ENCODE measurements around the gene GPATCH11. TPM values are rescaled to one million over a fixed set of nuclear protein-coding genes. Genes with fewer than 3 reads are reported as not detected.

The GPATCH11 gene
- total RNA-seq, 1 experiment from 2014 or later = 3.9 TPM

- no peak for DNase-seq (ENCODE audit: low read depth)
- in situ Hi-C loops (cut with HindIII; ENCODE audit: low pct_unique_long_range_greater_than_20kb, low sequenced_read_pairs) = no loop called here
Observed at GRCh38 chr2:37100054-37100453, 15.7 kb downstream of the GPATCH11 start.

DNA sequence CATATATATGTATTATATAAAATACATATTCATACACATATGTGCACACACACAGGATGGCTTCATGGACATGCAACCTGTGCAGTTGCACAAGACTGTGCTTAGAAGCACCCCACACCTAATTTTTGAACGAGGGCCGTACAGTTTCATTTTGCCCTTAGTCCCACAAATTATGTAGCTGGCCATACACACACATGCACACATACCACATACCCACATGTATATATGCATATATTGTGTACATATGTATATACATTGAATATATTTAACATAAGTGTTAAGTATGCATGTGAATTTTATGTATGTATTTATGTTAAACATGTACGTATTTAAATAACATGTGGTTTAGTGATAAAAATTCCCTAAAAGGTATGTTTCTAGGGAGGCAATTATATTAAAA lies 18.3 kb downstream of the GPATCH11 start:
- DNase-seq (ENCODE audit: low read depth) = no peak
- in situ Hi-C loops (cut with HindIII; ENCODE audit: low pct_unique_long_range_greater_than_20kb, low sequenced_read_pairs) = no loop called here

- in situ Hi-C loops (cut with HindIII; ENCODE audit: low pct_unique_long_range_greater_than_20kb, low sequenced_read_pairs) = no loop called here
- no peak for DNase-seq (ENCODE audit: low read depth)
Observed at GRCh38 chr2:37104178-37104577, 19.9 kb downstream of the GPATCH11 start.

- in situ Hi-C loops (cut with HindIII; ENCODE audit: low pct_unique_long_range_greater_than_20kb, low sequenced_read_pairs) = no loop called here
- no peak for DNase-seq (ENCODE audit: low read depth)
Observed at GRCh38 chr2:37105150-37105549, 20.8 kb downstream of the GPATCH11 start.

DNA sequence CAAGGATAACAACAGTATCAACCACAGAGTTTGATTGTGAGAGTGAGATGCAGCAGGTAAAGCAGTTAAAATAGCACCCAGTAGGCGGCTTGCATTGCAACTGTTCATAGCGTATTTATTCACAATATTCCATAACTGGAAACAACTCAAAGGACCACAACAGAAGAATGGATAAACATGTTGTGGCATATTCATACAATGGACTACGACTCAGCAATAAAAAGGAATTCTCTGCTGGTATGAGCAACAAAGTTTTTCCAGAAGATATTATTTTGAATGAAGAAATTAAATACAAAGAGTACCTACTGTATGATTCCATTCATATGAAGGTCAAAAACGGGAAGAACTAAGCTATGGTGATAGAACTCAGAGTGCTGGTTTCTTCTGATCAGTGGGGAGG lies 25.2 kb downstream of the GPATCH11 start:
- in situ Hi-C loops (cut with HindIII; ENCODE audit: low pct_unique_long_range_greater_than_20kb, low sequenced_read_pairs) = no loop called here

DNA sequence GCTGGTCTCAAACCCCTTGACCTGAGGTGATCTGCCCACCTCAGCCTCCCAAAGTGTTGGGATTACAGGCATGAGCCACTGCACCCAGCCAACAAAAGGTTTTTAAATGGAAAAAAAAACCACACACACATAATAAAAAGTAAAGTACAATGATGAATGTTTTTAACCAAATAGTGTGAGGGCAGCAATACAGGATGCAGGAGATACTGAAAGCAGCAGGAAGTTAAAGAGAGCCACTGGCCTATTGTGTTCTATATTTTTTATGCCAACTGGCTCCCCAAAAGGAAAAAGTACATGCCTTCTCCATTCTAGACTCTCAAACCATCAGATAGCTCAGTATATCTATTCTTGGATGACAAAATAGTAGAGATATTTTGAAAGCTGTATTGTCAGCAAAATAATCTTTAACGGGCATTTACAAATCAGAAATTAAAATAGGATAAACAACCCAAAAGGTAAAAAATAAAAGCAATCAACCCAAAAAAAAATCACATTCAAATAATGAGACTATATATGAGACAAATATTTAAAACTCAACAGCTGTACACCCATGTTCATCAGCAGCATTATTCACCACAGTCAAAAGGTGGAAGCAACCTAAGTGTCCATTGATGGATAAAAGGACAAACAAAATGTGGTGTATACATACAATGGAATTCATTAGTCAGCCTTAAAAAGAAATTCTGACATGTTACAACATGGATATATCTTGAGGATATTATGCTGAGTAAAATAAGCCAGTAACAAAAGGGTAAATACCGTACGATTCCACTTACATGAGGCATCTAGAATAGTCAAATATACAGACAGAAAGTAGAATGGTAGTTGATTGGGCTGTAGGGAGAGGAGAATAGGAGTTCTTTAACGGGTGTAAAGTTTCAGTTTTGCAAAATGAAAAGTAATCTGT lies 26.2 kb downstream of the GPATCH11 start:
- in situ Hi-C loops (cut with HindIII; ENCODE audit: low pct_unique_long_range_greater_than_20kb, low sequenced_read_pairs) = no loop called here
- DNase-seq (ENCODE audit: low read depth) = no peak

More for the DNA sequence above, 25.2 kb downstream of the GPATCH11 start:
- DNase-seq (ENCODE audit: low read depth) = no peak

GRCh38 chr2:37111958-37112357 lies 27.6 kb downstream of the GPATCH11 start:
- in situ Hi-C loops (cut with HindIII; ENCODE audit: low pct_unique_long_range_greater_than_20kb, low sequenced_read_pairs) = no loop called here
- DNase-seq (ENCODE audit: low read depth) = no peak

- in situ Hi-C loops (cut with HindIII; ENCODE audit: low pct_unique_long_range_greater_than_20kb, low sequenced_read_pairs) = no loop called here
- DNase-seq (ENCODE audit: low read depth) = no peak
Observed at GRCh38 chr2:37117566-37117965, 33.2 kb downstream of the GPATCH11 start.

GRCh38 chr2:37119157-37119556 lies 34.8 kb downstream of the GPATCH11 start:
- in situ Hi-C loops (cut with HindIII; ENCODE audit: low pct_unique_long_range_greater_than_20kb, low sequenced_read_pairs) = no loop called here
- peak; percentile 13 for DNase-seq (ENCODE audit: low read depth)

DNA sequence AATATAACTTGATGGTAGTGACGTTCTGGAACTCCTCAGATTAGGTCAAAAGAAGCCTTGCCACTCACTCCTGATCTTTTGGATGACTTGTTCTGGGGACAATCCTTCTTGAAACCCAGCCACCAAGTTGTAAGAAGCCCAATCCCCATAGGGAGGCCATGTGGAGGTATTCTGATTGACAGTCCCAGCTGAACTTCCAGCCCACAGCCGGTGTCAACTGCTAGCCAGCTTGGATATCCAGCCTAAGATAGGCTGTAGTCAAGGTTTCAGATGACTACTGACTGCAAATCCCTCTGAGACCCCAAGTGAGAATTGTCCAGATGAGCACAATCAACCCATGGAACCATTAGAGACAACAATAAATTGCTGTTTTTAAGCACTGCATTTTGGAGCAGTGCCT lies 41.1 kb downstream of the GPATCH11 start:
- no peak for DNase-seq (ENCODE audit: low read depth)
- in situ Hi-C loops (cut with HindIII; ENCODE audit: low pct_unique_long_range_greater_than_20kb, low sequenced_read_pairs) = no loop called here

GRCh38 chr2:37132914-37133313 lies 48.6 kb downstream of the GPATCH11 start:
- DNase-seq (ENCODE audit: low read depth) = no peak
- in situ Hi-C loops (cut with HindIII; ENCODE audit: low pct_unique_long_range_greater_than_20kb, low sequenced_read_pairs) = no loop called here

DNA sequence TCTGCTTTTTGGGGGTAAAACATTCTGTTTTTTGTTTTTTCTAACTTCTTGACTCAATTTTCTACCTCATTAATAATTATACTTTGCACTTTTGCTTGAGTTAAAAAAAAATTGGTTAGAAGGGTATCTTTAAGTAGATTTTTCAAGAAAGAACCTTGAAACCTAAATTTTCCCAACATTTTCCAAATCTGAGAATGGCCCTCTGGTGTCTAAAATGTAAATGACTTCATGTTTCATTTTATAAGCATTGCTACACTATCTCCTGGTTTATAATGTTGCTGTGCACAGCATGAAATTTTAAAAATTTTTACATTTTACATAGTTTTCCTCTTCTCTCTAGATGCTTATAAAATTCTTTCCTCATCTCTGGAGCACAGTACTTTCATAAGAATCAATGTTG lies 58.2 kb downstream of the GPATCH11 start:
- no peak for DNase-seq (ENCODE audit: low read depth)
- in situ Hi-C loops (cut with HindIII; ENCODE audit: low pct_unique_long_range_greater_than_20kb, low sequenced_read_pairs) = no loop called here

GRCh38 chr2:37143974-37144373 lies 59.7 kb downstream of the GPATCH11 start:
- DNase-seq (ENCODE audit: low read depth) = no peak
- in situ Hi-C loops (cut with HindIII; ENCODE audit: low pct_unique_long_range_greater_than_20kb, low sequenced_read_pairs) = no loop called here

GRCh38 chr2:37146062-37146461 lies 61.7 kb downstream of the GPATCH11 start:
- DNase-seq (ENCODE audit: low read depth) = no peak
- in situ Hi-C loops (cut with HindIII; ENCODE audit: low pct_unique_long_range_greater_than_20kb, low sequenced_read_pairs) = no loop called here

GRCh38 chr2:37148325-37148724 lies 64.0 kb downstream of the GPATCH11 start:
- no peak for DNase-seq (ENCODE audit: low read depth)
- in situ Hi-C loops (cut with HindIII; ENCODE audit: low pct_unique_long_range_greater_than_20kb, low sequenced_read_pairs) = no loop called here

Other genes starting within 250 kb of the GPATCH11 start
- gene STRN, start 118.0 kb upstream of the GPATCH11 start, total RNA-seq (2014; rRNA removed; shearing (Covaris generic); ENCODE audit: low replicate concordance) = 5.7 and 7.8 TPM in 2 replicates
- gene HEATR5B, start 146 bp upstream of the GPATCH11 start, total RNA-seq (2014; rRNA removed; shearing (Covaris generic); ENCODE audit: low replicate concordance) = 2.8 and 5.8 TPM in 2 replicates
- gene EIF2AK2, start 72.5 kb downstream of the GPATCH11 start, total RNA-seq (2014; rRNA removed; shearing (Covaris generic); ENCODE audit: low replicate concordance) = 16.8 and 17.0 TPM in 2 replicates
- gene SULT6B1, start 104.2 kb downstream of the GPATCH11 start, total RNA-seq (2014; rRNA removed; shearing (Covaris generic); ENCODE audit: low replicate concordance) = not detected in 2 replicates
- 22.1 and 25.8 TPM in 2 replicates for gene CEBPZOS, start 112.0 kb downstream of the GPATCH11 start, total RNA-seq (2014; rRNA removed; shearing (Covaris generic); ENCODE audit: low replicate concordance)
- 23.7 and 31.9 TPM in 2 replicates for gene CEBPZ, start 147.1 kb downstream of the GPATCH11 start, total RNA-seq (2014; rRNA removed; shearing (Covaris generic); ENCODE audit: low replicate concordance)
- 17.1 and 19.2 TPM in 2 replicates for gene NDUFAF7, start 147.1 kb downstream of the GPATCH11 start, total RNA-seq (2014; rRNA removed; shearing (Covaris generic); ENCODE audit: low replicate concordance)
- gene PRKD3, start 240.3 kb downstream of the GPATCH11 start, total RNA-seq (2014; rRNA removed; shearing (Covaris generic); ENCODE audit: low replicate concordance) = 8.4 and 32.7 TPM in 2 replicates

Data from Caki2 (cell line).